Spinal cord (tissue), 10 donors: ENCODE results near the gene KATNAL2. TPM values are rescaled to one million over a fixed set of nuclear protein-coding genes. Genes with fewer than 3 reads are reported as not detected.
"Not testable (repeated sequence)": the region's sequence is repeated elsewhere in the genome, so short reads cannot be mapped to it uniquely, and the experiment has no call there.

Experiments used
- DNase-seq, 6 donors: peaks; one replicate each; pipeline versions ENCODE4 v3.0.0 to v3.0.0-alpha.2; 2013 to 2015; ENCODE audit warnings: low spot score in 6 of 6, low read depth in 4 of 6
- H3K27ac ChIP-seq: one replicate; pipeline ENCODE4 v1.5.1; 2013; ENCODE audit warnings: low read depth, low read length, control low read depth
- H3K27me3 ChIP-seq: one replicate; pipeline ENCODE4 v1.6.1; 2013; ENCODE audit warnings: low read length; ENCODE audit not compliant: control insufficient read depth, insufficient read depth
- H3K36me3 ChIP-seq: one replicate; pipeline ENCODE4 v1.6.1; 2013; ENCODE audit warnings: low read length; ENCODE audit not compliant: control insufficient read depth, insufficient read depth
- H3K4me1 ChIP-seq: one replicate; pipeline ENCODE4 v1.6.1; 2013; ENCODE audit warnings: low read length; ENCODE audit not compliant: control insufficient read depth, insufficient read depth
- H3K4me3 ChIP-seq: one replicate; pipeline ENCODE4 v1.5.1; 2013; ENCODE audit warnings: low read depth, low read length, control low read depth
- H3K9me3 ChIP-seq: one replicate; pipeline ENCODE4 v1.6.1; 2013; ENCODE audit warnings: low read length; ENCODE audit not compliant: control insufficient read depth, insufficient read depth
- WGBS: methylation state at CpG from one replicate; pipeline ENCODE4 v1.1.5; 2013; ENCODE audit warnings: missing lambda C conversion rate; ENCODE audit not compliant: insufficient coverage; 5-methylcytosine and 5-hydroxymethylcytosine counted together
- polyA plus RNA-seq, 2 donors: library from polyadenylated mRNA; unstranded; fragments of 120-200 nt; gene quantifications; one replicate each; pipeline ENCODE4 v1.2.1, GENCODE V29; 2013; ENCODE audit not compliant: insufficient read length in 2 of 2
- total RNA-seq, 2 donors: library from RNA; depleted of rRNA in 1 of 2; stranded (reverse); fragments of 120-200 nt in 1 of 2; fragments of >200 nt in 1 of 2; gene quantifications; one replicate each; pipeline versions ENCODE4 v1.2.3 to v1.2.4, GENCODE V29; 2013 to 2014
- donor health status: healthy.

Gene KATNAL2
- total and polyA plus RNA-seq, 4 donors: 6.3 to 9.6 (median 8.2) TPM

DNA sequence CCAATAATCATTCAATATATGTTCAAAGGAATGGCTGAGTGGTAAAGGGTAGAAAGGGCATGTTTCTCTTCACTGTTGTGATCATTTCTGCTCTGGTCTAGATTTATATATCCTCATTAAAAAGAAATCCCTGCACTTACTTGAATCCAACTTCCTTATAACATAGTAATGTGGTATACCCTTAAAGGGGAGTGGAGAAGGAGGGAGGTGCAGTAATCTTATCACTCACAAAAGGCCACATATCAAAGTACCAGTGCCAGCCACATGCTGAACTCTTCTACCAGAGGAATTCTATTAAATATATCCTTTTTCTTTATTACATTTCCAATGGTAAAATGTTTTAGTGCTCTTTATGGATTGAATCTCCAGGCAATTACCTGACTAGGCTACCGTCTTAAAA, 3.3 kb downstream of the KATNAL2 start:
- Histone ChIP-seq H3K4me1 (peaks cover 6% of the 10 kb centered on the region), H3K27ac (no peak overlapping the region), H3K27me3 (no peaks in the 10 kb centered on the region), H3K4me3 (no peak overlapping the region), H3K9me3 (no peaks in the 10 kb centered on the region), H3K36me3 (no peaks in the 10 kb centered on the region)
- no CpG with 5 or more reads among the region's 1 CpG for WGBS
- no peak for DNase-seq

DNA sequence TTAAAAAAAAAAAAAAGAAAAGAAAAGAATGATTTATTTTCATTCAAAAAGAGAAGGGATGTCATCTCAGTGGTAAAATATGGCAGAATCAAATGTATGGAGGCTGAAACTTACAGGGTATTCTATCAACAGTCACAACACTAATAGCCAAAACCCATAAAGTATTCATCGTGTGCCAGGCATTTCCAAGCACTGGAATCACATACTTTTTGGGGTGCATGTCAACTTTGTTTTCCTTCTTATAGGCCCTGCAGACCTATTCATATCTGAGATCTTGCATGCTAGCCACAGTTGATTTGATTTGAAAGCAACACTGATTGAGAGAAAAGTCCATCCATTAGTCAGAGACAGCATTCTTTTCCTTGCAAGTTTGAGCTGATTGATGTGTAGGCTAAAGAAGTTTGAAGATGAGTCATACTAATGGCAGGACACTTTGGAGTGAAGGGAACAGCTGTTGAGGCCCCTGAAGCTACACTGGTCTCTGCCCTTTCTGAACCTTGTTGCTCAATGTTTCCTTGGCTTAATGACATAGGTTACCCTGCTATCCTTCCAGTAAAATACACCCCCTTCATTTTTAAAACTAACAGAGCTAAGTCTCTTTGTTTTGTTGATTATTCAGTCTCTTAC, 22.0 kb downstream of the KATNAL2 start:
- no peak for DNase-seq
- H3K36me3 ChIP-seq: no peaks in the 10 kb centered on the region
- 100% methylated on average over 1 of the region's 1 CpG for WGBS
- H3K4me3 ChIP-seq: no peak overlapping the region
- no peaks in the 10 kb centered on the region for H3K9me3 ChIP-seq
- no peaks in the 10 kb centered on the region for H3K27me3 ChIP-seq
- H3K4me1 ChIP-seq: no peaks in the 10 kb centered on the region
- no peak overlapping the region for H3K27ac ChIP-seq

DNA sequence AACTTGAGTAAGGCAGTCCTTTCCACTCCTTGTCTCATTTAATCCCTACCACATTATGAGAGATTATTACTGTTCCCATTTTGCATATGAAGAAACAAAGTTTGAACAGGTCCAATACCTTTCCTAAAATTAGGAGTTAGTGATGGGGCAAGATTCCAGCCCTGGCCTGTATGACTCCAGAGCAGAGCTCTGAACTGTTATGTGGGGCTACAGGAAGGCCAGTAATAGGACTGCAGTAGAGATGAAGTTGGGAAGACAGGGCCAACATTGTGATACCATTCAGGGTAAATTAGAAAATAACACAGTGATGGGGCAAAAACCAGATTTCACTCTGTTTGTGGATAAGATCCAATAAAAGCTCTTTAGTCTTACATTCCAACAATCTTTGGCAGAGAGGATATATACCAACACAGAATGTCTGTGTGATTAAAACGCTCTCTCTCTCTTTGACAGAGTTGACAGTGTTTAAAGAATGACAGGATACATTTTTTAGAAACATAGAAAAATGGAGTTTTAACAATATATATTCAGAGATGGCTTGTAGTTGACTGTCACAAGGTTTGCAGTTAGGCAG, 22.7 kb downstream of the KATNAL2 start:
- Histone ChIP-seq H3K9me3 (no peaks in the 10 kb centered on the region), H3K27me3 (no peaks in the 10 kb centered on the region), H3K36me3 (no peaks in the 10 kb centered on the region), H3K4me1 (no peaks in the 10 kb centered on the region), H3K27ac (no peak overlapping the region), H3K4me3 (no peak overlapping the region)
- DNase-seq: peak in 1 of 6 donors; percentile 29
- WGBS: no CpG with 5 or more reads among the region's 1 CpG

DNA sequence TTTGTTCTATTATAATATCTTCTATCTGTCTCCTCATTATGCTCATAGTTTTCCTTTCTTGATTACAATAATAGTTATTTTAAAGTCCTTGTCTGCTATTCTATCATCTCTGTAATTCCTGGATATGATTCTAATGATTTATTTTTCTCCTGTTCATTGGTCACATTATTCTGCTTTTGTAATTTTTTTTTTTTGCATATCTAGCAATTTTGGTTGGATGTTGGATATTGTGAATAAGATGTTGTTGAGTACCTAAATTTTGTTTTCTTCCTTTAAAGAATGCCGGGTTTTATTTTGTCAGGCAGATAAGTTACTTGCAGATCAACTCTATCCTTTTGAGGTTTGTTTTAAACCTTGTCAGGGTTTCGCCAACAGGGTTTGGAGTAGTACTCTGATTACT, 25.2 kb downstream of the KATNAL2 start:
- no peaks in the 10 kb centered on the region for H3K36me3 ChIP-seq
- no CpG with 5 or more reads among the region's 2 CpGs for WGBS
- no peaks in the 10 kb centered on the region for H3K9me3 ChIP-seq
- no peak overlapping the region for H3K27ac ChIP-seq
- H3K4me3 ChIP-seq: no peak overlapping the region
- H3K4me1 ChIP-seq: no peaks in the 10 kb centered on the region
- no peaks in the 10 kb centered on the region for H3K27me3 ChIP-seq
- DNase-seq: no peak

DNA sequence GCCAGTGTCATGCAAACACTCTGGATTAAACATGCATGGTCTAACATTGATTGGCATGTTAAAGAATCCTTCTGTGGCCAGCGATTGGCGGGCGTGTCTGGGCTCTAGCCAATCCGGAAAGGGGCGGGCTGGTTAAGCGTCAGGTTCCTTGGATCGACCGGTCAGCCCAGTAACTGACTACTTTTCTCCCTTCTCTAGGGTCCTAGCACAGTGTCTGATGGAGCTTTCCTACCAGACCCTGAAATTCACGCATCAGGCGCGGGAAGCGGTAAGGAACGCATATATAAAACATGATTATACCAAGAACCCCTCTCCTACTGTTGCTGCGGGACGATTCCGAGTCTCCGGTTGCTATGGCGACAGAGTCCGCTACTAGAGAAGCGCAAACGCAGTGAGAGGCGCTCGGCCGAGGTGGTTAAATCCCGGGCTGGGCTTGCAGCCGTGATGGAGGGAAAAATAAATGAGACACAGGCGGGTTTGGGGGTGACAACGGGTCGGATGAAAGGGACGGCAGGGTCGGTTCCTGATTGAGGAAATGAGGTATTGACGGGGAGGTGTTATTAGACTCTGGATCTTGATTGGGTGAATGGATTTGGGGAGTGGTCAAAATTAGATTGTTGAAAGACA, 29.4 kb downstream of the KATNAL2 start:
- peak; percentile 78 to 97 (median 86) for DNase-seq
- Histone ChIP-seq H3K4me1 (no peaks in the 10 kb centered on the region), H3K4me3 (peak overlapping the region; percentile 44), H3K27ac (no peak overlapping the region), H3K36me3 (no peaks in the 10 kb centered on the region), H3K27me3 (no peaks in the 10 kb centered on the region), H3K9me3 (no peaks in the 10 kb centered on the region)
- under 1% methylated on average over 28 of the region's 32 CpGs for WGBS

DNA sequence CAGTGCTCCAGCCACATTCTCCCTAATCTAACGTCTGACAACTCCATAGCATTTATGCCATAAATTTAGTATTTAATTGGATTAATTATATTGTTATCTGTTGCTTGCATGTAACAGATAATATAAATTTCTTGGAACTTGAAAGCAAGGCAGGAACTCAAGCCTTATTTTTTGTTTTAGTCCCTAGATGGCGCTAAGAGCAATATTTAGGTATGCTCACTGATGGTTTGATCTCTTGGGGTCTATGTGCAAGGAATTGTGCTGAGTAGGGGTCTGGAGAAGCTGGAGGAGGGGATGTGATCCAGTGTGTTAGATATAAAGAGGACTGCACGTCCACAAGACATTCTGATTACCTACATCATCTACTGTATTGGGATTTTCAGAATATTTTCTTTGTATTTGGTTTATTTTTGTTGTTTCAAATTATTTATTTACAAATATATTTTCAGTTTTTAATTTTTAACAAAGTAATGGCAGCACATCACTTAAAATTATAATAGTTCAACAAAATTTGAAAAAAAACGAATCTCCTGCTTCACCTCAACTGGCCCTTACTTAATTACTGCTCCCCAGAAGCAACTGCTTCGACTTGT, 32.8 kb downstream of the KATNAL2 start:
- Histone ChIP-seq H3K9me3 (no peaks in the 10 kb centered on the region), H3K27ac (no peak overlapping the region), H3K4me1 (no peaks in the 10 kb centered on the region), H3K27me3 (no peaks in the 10 kb centered on the region), H3K4me3 (no peak overlapping the region), H3K36me3 (no peaks in the 10 kb centered on the region)
- 38% methylated on average over 3 of the region's 5 CpGs for WGBS
- peak in 1 of 6 donors; percentile 77 for DNase-seq

DNA sequence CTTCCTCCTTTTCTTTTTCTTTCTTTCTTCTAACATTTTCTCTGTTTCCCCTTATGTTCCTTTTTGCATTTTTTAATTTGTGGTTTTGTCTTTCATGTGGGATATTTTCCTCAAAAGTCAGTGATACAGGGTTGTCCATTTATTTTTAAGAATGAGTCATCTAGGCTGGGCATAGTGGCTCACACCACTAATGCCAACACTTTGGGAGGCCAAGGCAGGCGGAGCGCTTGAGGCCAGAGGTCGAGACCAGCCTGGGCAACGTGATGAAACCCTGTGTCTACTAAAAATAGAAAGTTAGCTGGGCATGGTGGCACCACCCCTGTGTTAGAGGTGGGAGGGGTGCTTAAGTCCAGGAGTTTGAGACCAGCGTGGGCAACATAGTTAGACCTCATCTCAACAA, 35.8 kb downstream of the KATNAL2 start:
- 83% methylated on average over 4 of the region's 5 CpGs for WGBS

DNA sequence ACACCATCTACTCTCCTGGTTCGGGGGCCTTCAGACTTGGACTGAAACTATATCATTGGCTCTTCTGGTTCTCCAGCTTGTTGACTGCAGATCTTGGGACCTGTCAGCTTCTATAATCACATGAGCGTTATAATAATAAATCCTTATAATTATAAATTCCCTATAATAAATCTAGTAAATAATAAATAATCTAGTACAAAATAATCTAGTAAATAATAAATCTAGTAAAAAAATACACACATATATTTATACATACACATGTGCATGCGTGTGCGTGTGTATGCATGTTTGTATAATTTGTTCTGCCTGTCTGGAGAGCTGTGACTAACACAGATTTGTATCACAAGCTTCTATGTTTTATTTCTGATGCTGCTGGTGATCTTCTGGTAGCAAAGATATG, 40.8 kb downstream of the KATNAL2 start:
- no peaks in the 10 kb centered on the region for H3K36me3 ChIP-seq
- no CpG with 5 or more reads among the region's 4 CpGs for WGBS

More for the DNA sequence above, 35.8 kb downstream of the KATNAL2 start:
- Histone ChIP-seq H3K27ac (no peak overlapping the region), H3K36me3 (no peaks in the 10 kb centered on the region), H3K9me3 (no peaks in the 10 kb centered on the region), H3K4me3 (no peak overlapping the region), H3K27me3 (no peaks in the 10 kb centered on the region), H3K4me1 (no peaks in the 10 kb centered on the region)
- DNase-seq: no peak

DNA sequence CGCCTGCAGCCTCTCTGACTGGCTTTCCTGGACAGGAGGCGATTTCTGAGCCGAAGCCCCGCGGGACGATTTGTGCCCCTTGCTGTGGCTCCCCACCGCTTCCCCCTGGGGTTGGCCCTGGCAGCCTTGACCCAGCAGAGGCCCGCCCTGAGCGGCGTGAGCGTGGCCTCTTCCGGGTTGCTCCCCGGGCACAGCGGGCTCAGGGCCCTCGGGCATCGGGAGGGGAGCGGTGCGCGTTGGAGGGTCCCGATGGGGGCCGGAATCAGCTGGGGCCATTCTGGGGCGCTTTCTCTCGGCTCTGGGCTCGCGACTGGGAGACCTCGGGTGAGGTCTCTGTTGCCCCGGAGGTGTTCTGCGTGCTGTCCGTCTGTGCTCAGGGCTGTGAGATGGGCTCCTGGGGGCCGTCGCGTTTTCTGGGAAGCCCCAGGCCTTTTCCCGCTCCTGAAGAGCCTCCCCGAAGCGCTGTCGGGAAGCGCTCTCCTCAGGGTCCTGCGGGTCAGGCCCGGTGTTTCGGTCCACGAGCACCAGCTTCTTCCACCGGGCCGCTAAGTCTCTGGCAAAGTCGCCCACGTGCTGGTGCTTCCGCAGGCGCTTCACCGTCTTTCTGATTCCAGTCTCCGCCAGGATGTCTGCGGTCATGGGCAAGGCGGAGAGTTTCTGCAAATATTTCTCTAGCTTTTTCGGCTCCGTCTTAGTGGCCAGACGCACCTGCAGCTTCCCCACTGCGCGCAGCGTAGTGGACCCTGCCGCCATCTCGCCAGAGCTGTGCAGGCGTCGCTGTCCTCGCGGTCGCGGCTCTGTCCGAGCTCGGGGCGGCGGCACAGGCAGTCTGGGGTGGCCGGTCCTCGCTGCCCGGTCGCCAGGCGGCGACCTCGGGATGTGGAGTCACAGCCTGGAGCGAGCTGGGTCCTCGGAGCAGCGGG, 46.5 kb downstream of the KATNAL2 start:
- not testable (repeated sequence) for H3K27me3 ChIP-seq, H3K27ac ChIP-seq, H3K4me1 ChIP-seq, H3K4me3 ChIP-seq, DNase-seq, H3K36me3 ChIP-seq, H3K9me3 ChIP-seq
- 100% methylated on average over 1 of the region's 79 CpGs for WGBS

More for the DNA sequence above, 40.8 kb downstream of the KATNAL2 start:
- Histone ChIP-seq H3K27ac (no peak overlapping the region), H3K27me3 (no peaks in the 10 kb centered on the region), H3K9me3 (no peaks in the 10 kb centered on the region), H3K4me3 (no peak overlapping the region), H3K4me1 (no peaks in the 10 kb centered on the region)
- DNase-seq: no peak
